Measurements from ENCODE around the gene LYSMD2. TPM values are rescaled to one million over a fixed set of nuclear protein-coding genes. Genes with fewer than 3 reads are reported as not detected.
A peak's percentile ranks its signal among the peaks of the same experiment; 100 is the strongest.

LYSMD2 gene
- total RNA-seq, 2 experiments from 2014 or later: 18.5 to 19.0 TPM

GRCh38 chr15:51724673-51725072 is 12.8 kb downstream of the LYSMD2 start:
- Mint-ChIP-seq H3K4me1 (ENCODE audit: low read depth) (peaks cover 59% of the 10 kb centered on the region), H3K27ac (peak overlapping the region; percentile 34), H3K27me3 (no peaks in the 10 kb centered on the region), H3K36me3 (ENCODE audit: low read depth) (peaks cover 18% of the 10 kb centered on the region), H3K4me3 (no peak overlapping the region), H3K9me3 (no peaks in the 10 kb centered on the region)
- DNase-seq (no peak), ATAC-seq (no peak)
- TF ChIP-seq CTCF (IDR thresholded peaks at IDR 0.05): no peak
- ChIA-PET CTCF (interaction anchor here (0.6 kb wide), 1 partner anchor 52 kb away, joined by 3 read pairs; no protein-coding TSS in a partner anchor), POLR2A (interaction anchor here (1.6 kb wide), 1 partner anchor 12 kb away, joined by 6 read pairs; no protein-coding TSS in a partner anchor)
- intact Hi-C loops (cut with micrococcal nuclease): no loop called here

DNA sequence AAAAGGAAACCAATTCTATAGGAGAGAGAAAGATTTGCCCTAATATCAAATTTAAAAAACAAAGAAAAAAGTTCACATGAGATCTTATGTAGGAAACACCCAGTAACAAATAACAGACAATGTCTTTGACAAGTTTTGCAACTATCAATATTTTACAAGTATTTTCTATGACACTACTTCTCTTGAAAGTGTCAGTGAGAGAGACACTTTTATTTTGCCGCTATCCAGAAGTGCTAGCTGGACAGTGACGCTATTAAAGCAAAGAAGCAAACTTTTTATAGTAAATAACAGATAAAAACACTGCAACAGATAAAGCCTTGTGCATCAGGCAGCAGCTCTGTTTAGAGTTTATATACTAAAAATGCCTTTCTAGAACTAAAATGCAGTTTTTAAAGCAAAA is 13.3 kb downstream of the LYSMD2 start:
- Mint-ChIP-seq H3K27ac (peak overlapping the region; percentile 34), H3K36me3 (ENCODE audit: low read depth) (peaks cover 18% of the 10 kb centered on the region), H3K27me3 (no peaks in the 10 kb centered on the region), H3K4me3 (no peak overlapping the region), H3K4me1 (ENCODE audit: low read depth) (peaks cover 58% of the 10 kb centered on the region), H3K9me3 (no peaks in the 10 kb centered on the region)
- DNase-seq: no peak
- POLR2A ChIA-PET: interaction anchor here (1.6 kb wide), 1 partner anchor 13 kb away, joined by 6 read pairs; no protein-coding TSS in a partner anchor
- CTCF ChIA-PET: no interaction called here
- TF ChIP-seq CTCF (IDR thresholded peaks at IDR 0.05): no peak
- intact Hi-C loops (cut with micrococcal nuclease): no loop called here
- no peak for ATAC-seq

GRCh38 chr15:51721199-51721960 is 16.1 kb downstream of the LYSMD2 start:
- peaks cover 37% of the 10 kb centered on the region for H3K4me1 Mint-ChIP-seq (ENCODE audit: low read depth)
- peaks cover 18% of the 10 kb centered on the region for H3K36me3 Mint-ChIP-seq (ENCODE audit: low read depth)
- H3K27me3 Mint-ChIP-seq: no peaks in the 10 kb centered on the region
- ChIA-PET CTCF (interaction anchor here (0.7 to 2.2 kb wide), 4 partner anchors 10 to 55 kb away, joined by 3 to 5 read pairs (median 5); partner anchors contain the start of gene SCG3), POLR2A (interaction anchor here (0.8 to 1.3 kb wide), 2 partner anchors 11 to 16 kb away, joined by 4 read pairs; partner anchors contain the start of gene LYSMD2)
- no peaks in the 10 kb centered on the region for H3K9me3 Mint-ChIP-seq
- peak overlapping the region; percentile 34 for H3K27ac Mint-ChIP-seq
- DNase-seq (no peak), ATAC-seq (peak; percentile 34)
- H3K4me3 Mint-ChIP-seq: no peak overlapping the region
- intact Hi-C loops (cut with micrococcal nuclease): no loop called here
- TF ChIP-seq CTCF (IDR thresholded peaks at IDR 0.05): no peak

- ATAC-seq: no peak
- DNase-seq: no peak
- no peak for TF ChIP-seq CTCF (IDR thresholded peaks at IDR 0.05)
- Mint-ChIP-seq H3K4me1 (ENCODE audit: low read depth) (peaks cover 31% of the 10 kb centered on the region), H3K27ac (no peak overlapping the region), H3K9me3 (no peaks in the 10 kb centered on the region), H3K27me3 (no peaks in the 10 kb centered on the region), H3K36me3 (ENCODE audit: low read depth) (peaks cover 18% of the 10 kb centered on the region), H3K4me3 (no peak overlapping the region)
- ChIA-PET CTCF (interaction anchor here (1.4 to 2.2 kb wide), 2 partner anchors 10 to 55 kb away, joined by 5 read pairs; no protein-coding TSS in a partner anchor), POLR2A (no interaction called here)
- intact Hi-C loops (cut with micrococcal nuclease): no loop called here
Measured at GRCh38 chr15:51720201-51720995, 17.1 kb downstream of the LYSMD2 start.
